GM18951 (cell line): ENCODE measurements around the gene RAB7A.

ENCODE experiments used
- POLR2A ChIP-seq: IDR thresholded peaks from 4 replicates; pipeline ENCODE4 v1.6.1; 2011; ENCODE audit warnings: mild to moderate bottlenecking; ENCODE audit not compliant: insufficient read length, insufficient read depth; ENCODE audit errors: extremely low read depth
- in situ Hi-C: fragments of 300-500 bp; cut with MboI; formaldehyde crosslinking; loops from one replicate; pipeline ENCODE4 v1.12.0; 2022; ENCODE audit warnings: low sequenced_read_pairs, mixed read lengths, inconsistent platforms; ENCODE audit not compliant: unreplicated experiment

Gene RAB7A

GRCh38 chr3:128855569-128855968 is 129.6 kb downstream of the RAB7A start:
- no peak for TF ChIP-seq POLR2A
- in situ Hi-C loops, result no loop called here

GRCh38 chr3:128858167-128858566 is 132.2 kb downstream of the RAB7A start:
- TF ChIP-seq POLR2A, result no peak
- in situ Hi-C loops, result no loop called here

GRCh38 chr3:128859630-128860029 is 133.6 kb downstream of the RAB7A start:
- in situ Hi-C loops, result no loop called here
- TF ChIP-seq POLR2A, result no peak

GRCh38 chr3:128861491-128861890 is 135.5 kb downstream of the RAB7A start:
- TF ChIP-seq POLR2A, result no peak
- in situ Hi-C loops, result no loop called here

- TF ChIP-seq POLR2A, result no peak
- in situ Hi-C loops, result no loop called here
These were observed 137.6 kb downstream of the RAB7A start for GRCh38 chr3:128863560-128863959.
